SIG-M5 treated with dmso at 0.1 percent for 504 hours (cell line): ENCODE measurements around the gene HIP1.
"Not testable (repeated sequence)": the region's sequence is repeated elsewhere in the genome, so short reads cannot be mapped to it uniquely, and the experiment has no call there.

Source experiments
- DNase-seq: peaks from one replicate; lab custom pipeline; 2025; ENCODE audit not compliant: unreplicated experiment; lab: John Stamatoyannopoulos, UW

HIP1 gene

DNA sequence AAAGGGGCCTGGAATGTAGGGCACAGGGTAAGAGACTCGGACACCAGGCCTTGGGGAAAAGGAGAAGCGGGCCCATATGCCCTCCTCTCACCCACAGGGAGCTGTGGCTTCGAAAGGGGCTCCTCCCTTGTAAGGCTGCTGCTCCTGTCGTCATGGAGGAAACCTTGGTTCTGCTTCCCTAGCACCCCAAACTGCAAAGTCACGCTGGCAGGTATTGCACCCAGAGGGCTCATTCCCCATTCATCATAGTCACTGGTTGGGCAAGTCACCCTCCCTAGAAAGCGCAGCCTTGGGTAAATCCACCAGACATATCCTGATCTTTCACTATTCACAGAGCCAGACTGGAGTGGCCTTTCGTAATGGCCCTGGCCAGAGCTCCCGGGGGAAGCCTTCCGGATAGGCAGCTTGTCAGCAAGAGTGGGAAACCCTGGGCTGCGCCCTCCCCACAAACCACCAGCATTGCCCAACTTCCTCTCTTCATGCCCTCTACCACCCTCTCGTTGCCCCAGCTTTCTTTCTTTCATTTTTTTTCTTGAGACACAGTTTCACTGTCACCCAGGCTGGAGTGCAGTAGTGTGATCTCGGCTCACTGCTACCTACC lies 121.0 kb downstream of the HIP1 start:
- DNase-seq, result peak; percentile 99

DNA sequence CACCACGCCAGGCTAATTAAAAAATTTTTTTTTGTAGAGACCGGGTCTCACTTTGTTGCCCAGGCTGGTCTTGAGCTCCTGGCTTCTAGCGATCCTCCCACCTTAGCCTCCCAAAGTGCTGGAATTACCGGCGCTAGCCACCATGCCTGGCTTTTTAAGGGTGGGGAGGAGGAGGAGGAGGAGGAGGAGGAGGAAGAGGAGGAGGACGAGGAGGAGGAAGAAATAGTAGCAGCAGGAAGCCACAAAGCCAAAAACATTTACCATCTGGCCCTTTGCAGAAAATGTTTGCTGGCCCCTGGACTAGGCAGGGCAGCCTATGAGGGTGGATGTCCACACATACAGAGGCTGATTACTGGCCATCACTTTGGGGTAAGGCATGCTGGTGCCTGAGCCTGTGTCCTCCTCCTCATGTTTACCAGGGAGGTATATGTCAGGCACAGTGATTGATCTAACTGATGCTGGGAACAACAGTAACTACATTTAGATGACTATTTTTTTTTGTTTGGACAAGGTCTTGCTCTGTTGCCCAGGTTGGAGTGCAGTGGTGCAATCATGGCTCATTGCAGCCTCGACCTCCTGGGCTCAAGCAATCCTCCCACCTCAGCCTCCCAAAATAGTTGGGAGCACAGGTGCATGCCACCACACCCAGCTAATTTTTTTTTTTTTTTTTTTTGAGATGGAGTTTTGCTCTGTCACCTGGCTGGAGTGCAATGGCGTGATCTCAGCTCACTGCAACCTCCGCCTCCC lies 122.1 kb downstream of the HIP1 start:
- no peak for DNase-seq

DNA sequence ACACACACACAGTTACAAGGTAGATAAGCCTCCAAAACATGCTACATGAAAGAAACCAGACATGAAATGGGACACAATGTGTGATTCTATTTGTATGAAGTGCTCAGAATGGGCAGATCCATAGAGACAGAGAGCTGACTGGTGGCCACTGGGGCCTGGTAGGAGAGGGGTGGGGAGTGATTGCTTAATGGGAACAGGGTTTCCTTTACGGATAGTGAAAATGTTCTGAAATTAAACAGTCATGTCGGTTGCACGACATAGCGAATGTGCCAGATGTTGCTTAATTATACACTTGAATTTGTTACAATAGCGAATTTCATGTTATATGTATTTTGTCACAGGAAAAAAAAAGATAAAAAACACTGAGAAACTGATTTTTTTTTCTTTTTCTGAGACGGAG lies 124.3 kb downstream of the HIP1 start:
- peak; percentile 58 for DNase-seq

DNA sequence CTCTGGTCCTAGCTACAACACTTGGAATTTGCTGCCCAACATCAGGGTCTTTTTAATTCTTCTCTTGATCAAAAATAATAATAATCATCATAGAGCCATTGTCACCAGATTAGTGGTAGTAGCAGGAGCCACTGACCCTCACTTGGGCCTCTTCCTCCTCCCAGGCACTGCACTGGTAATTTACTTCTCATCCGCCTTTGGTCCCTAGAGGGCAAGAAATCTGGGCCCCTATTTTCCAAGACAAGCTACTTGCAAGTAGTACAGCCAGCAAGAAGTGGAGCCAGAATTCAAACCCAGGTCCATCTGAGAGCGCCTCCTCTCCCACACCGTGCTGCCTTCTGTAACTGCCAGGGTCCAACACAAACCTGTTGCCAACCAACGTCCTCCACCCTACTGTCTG lies 125.4 kb downstream of the HIP1 start:
- no peak for DNase-seq

DNA sequence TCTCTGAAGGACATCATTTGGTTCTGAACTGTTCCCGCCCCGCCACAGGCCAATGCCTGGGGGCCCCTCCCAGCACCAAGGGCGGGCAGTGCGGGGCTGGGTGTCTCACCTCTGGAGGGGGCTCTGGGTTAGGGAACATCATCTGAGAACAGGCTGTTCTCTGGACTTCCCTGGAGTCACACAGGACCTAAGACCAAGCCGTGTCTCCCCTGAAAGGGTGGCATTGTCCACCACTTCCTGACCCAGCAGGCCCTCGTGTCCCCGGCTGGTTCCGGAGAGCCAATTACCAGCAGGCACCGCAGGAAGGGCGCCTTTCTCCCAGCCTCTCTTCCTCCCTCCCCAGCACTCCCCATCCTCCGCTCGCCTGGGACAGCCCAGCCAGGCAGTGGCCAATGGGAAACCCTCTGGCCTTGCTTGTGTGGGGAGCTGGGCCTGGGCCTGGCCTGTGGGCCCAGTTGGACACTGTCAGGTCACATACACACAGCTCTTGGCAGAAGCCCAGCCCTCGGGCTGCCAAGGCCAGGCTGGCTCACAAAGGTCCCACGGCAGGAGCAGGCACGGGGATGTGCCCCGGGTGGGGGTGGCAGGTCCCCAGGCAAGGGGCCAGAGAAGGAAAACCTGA lies 127.1 kb downstream of the HIP1 start:
- DNase-seq, result no peak

DNA sequence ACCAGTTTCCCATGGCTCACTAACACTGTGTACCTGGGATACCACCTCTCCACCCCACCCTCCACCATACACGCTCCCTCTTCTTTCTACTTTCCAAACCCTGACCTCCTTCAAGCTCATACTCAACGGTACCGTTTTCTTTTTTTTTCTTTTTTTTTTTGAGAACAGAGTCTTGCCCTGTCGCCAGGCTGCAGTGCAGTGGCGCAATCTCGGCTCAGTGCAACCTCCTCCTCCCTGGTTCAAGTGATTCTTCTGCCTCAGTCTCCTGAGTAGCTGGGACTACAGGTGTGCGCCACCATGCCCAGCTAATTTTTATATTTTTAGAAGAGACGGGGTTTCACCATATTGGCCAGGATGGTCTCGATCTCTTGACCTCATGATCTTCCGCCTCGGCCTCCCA lies 129.3 kb downstream of the HIP1 start:
- not testable (repeated sequence) for DNase-seq

DNA sequence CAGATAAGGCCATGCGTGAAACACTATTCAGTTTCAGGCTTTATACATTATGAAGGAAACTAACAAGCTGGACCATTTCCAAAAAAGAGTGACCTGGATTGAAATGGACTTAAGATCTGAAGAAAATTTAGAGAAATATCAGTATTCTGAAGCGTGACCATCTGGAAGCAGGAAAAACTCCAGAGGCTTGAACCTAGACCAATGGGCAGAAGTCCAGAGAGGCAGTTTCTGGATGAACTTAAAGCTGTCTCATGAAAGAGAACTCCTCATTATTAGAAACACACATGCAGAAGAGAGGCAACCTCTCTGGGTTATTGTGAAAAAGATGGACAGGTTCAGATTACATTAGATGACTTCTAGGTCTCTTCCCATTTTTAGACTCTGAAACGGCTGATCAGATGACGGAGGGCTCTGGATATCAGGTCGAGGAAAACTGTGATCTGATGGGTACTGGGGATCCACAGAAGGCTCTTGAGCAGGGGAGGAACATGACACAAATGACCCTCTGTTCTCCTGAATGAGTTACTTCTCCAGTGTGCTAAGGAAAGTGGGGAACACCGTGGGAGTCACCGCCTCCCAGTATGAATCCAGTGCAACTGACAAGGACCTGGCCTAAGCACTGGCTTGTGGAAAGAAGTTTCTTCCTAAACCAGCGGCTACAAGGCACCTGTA lies 130.2 kb downstream of the HIP1 start:
- no peak for DNase-seq

DNA sequence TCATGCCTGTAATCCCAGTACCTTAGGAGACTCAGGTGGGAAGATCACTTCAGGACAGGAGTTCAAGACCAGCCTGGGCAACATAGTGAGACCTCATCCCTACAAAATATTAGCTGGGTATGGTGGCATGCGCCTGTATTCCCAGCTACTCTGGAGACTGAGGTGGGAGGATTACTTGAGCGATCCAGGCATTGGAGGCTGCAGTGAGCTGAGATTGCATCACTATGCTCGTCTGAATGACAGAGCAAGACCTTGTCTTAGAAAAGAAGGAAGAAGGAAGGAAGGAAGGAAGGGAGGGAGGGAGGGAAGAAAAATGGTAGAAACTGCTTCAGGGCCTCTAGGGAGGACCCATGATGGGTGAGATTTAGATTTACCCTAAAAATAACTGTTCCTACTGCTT lies 134.3 kb downstream of the HIP1 start:
- DNase-seq, result peak; percentile 43

DNA sequence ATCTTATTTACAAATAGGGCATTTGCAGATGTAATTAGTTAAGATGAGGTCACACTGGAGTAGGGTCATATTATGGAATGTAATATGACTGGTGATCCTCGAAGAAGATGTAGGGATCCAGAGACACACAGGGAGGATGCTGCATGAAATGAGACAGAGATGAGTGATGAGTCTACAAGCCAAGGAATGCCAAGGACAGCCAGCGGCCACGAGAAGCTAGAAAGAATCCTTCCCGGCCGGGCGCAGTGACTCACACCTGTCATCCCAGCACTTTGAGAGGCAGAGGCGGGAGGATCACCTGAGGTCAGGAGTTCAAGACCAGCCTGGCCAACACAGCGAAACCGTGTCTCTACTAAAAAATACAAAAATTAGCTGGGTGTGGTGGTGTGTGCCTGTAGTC lies 135.9 kb downstream of the HIP1 start:
- not testable (repeated sequence) for DNase-seq

DNA sequence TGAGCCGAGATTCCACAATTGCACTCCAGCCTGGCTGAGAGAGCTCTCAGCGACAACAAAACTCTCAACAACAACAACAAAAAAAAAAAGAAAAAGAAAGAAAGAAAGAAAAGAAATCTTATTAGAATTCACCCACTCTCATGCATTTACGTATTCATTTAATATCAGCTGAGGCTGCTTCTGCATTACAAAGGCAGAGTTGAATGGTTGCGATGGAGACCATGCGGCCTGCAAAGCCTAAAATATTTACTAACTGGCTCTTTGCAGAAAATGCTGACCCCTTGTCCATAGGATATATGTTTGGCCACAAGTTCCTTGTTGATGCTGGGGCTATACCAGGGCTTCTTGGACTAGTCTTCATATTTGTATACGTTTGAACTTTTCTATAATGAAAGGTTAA lies 137.2 kb downstream of the HIP1 start:
- no peak for DNase-seq

DNA sequence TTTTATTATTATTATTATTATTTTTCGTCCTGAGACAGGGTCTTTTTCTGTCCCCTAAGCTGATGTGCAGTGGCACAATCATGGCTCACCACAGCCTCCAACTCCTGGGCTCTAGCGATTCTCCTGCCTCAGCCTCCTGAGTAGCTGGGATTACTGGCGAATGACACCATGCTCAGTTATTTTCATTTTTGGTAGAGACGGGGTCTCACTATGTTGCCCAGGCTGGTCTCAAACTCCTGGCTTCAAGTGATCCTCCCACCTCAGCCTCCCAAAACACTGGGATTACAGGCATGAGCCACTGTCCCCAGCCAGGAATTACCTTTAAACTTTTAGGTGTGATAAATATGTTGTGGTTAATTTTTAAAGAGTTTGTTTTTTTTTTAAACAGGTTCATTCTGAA lies 138.0 kb downstream of the HIP1 start:
- DNase-seq, result not testable (repeated sequence)

DNA sequence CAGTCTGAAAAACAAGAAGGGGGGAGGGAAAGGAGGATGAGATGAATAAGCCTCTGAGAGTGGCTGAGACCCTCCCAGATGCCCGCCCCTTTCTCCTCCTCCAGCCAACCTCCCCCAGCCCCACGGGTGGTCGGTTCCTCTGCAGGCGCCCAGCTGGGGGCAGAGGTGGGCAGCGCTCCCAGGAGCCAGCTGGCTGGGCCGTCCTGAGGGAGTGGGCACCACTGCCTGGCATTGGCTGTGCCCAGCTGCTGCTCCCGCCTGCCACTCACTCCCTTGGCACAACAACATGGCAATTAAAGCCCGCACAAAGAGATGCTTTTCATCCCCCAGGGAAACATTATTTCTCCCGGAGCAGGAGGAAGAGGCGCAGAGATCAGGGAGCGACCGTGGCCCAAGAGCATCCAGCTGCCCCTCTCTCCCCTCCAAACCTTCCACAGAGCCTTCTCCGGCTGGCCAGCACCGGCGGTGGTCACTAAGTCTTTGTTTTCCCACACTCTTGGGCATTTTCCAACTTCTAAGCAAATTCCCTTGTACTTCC lies 139.4 kb downstream of the HIP1 start:
- DNase-seq, result no peak

DNA sequence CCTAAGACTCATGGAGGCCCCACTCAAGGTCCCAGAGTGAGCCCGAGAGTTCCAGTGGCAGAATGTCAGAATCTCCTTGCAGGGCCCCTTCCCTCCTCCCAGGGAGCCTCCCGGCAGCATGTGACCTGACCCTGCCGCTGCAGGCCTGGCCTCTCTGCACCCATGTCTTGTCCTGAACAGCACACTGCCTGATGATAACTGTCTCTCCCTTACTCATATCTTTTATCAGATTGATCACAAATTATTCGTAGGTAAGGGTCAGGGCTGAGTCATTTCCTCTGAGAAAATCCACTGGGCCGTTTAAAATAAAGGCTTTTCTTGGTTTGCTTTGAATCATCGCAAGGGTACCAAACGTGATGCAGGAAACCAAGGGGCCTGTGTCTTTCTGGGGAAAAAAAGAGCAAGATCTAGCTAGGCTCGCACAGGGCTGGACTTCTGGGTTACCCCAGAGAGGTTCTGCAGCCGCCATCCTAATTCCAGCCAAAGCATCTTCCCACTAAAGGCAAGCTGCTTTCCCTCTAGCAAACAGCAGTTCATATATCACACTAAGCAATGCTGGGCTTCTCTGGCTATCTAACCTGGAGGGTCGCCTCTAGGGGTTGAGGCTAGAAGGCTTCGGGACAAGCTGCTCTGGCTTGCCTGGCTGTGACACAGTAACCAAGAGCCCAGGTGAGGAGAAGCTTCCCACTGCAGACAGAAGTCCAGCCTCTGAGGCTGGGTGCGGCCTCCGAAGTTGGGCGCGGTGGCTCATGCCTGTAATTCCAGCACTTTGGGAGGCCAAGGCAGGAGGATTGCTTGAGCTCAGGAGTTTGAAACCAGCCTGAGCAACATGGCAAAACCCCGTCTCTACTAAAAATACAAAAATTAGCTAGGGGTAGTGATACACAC lies 141.8 kb downstream of the HIP1 start:
- no peak for DNase-seq

DNA sequence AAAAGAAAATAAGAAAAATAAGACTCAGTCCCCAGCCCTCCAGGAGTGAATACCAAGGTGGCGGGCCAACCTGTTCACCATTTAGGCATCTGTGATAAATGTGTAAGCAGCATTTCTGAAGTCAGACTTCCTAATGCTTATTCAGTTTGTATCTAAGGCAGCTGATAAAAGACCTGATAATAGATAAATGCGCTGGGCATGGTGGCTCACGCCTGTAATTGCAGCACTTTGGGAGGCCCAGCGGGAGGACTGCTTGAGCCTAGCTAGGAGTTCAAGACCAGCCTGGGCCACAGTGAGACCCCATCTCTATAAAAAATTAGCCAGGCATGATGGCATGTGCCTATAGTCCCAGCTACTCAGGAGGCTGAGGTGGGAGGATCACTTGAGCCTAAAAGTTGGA lies 143.0 kb downstream of the HIP1 start:
- DNase-seq, result no peak

DNA sequence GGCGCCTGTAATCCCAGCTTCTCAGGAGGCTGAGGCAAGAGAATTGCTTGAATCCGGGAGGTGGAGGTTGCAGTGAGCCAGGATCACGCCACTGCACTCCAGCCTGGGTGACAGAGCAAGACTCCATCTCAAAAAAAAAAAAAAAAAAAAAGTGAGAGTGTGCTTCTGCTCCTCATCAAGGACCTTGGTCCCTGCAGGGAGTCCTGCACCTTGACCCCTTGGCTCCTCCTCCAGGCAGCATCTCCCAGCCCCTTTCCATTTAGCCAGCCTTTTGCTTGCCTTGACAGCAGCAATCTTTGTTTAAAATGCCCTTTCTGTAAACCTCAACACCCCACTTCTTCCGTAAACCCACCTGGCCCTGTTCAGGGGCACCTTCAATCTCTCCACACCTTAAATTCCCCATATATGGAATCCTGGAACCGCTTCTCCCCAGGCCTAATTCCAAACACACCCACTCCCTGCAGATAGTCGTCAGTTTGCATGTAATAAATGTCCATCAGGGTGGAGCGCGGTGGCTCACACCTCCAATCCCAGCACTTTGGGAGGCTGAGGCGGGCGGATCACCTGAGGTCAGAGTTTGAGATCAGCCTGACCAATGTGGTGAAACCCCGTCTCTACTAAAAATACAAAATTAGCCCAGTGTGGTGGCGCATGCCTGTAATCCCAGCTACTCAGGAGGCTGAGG lies 145.1 kb downstream of the HIP1 start:
- DNase-seq, result not testable (repeated sequence)

DNA sequence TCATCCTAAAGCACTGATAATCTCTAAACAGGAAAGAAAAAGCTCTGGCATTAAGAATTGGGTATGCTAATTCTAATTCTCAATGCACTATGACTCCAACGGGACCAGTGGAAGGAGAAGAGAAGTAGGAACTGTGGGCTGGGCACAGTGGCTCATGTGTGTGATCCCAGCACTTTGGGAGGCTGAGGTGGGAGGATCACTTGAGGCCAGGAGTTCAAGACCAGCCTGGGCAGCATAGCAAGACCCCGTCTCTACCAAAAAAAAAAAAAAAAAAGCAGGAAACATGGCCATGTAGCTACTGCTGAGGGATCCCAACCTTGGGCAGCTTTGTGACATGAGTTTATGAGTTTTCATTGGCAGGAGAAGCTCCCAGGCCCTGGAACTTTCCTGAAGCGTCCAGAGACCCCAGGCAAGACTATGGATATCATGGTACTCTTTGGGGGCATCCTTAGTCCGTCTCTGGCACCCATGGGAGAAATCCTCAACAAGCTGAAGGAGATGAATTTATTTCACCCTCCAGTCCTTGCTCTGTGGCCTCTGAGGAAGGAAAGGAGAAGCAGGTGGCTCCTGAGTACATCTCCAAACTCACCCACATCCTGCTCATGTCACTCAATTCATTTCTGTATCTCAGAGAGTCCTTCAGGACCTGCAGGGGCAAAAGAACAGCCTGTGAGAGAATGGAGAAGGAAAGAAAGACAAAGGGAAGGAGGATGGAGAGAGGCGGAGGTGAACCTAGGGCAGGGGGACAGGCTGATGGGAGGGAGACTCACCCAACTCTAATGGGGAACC lies 147.1 kb downstream of the HIP1 start:
- no peak for DNase-seq

DNA sequence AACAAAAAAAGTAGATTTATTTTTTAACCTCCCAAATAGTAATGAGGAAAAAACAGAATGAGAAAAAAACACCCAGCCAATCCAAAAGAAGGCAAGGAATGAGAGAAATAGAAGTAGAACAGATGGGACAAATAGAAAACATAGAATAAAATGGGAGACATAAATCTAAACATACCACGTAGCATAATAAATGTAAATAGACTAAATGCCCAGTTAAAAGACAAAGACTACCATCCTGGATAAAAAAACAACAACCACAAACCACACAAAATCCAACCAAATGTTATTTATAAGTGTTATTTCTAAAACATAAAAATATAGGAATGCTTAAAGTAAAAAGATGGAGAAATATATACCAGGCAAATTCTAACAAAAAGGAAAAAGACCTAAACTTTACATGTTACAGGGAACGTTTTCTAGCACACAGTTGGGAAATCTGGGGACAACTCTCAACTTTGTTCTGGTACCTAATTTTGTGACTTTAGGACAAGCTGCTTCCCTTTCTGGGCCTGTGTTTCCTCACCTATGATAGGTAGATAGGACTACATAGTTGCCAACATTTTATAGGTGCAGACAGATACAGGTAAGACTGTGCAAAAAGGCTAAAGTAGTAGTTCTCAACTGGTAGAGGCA lies 148.3 kb downstream of the HIP1 start:
- DNase-seq, result no peak

DNA sequence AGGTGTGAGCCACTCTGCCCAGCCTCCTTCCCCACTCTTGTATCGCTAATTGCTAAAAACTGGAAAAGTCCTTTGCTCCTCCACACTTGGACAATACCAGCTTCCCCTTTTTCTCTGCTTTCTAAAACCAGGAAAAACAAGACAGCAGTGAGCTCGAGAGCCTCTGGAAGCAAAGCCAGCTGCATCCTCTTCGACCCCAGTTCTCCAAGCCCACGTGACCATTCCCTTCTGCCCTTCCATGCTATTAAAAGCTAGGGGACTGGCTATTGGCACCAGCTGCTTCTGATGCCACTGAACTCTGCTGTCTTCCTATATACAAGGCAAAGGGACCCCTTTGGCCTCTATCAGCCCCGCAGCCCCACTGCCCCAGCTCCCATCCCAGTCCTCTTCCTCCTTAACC lies 154.4 kb downstream of the HIP1 start:
- no peak for DNase-seq

DNA sequence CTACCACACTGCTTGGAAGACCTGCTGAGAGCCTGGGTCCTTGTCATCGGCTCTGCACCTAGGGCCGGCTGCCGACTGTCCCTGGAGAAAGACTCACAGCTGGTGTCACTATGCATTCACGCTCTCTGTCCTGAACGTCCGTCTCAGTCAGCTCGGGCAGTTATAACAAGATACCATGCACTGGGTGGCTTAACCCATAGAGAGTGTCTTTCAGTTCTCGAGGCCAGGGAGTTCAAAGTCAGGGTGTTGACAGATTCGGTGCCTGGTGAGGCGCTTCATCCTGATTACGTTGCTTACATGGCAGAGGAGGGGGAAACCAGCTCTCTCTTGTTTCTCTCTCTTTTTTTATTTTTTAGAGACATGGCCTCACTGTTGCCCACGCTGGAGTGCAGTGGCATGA lies 155.5 kb downstream of the HIP1 start:
- no peak for DNase-seq
